Gastrocnemius medialis (tissue), 4 donors: ENCODE measurements around the gene IQGAP2. TPM values are rescaled to one million over a fixed set of nuclear protein-coding genes. Genes with fewer than 3 reads are reported as not detected.

Experiments
- ATAC-seq, 2 donors: fragments of 150-250 bp; one replicate each; pipeline ENCODE4 v1.9.1; 2016
- DNase-seq, 2 donors: peaks; one replicate each; pipeline ENCODE4 v3.0.0-alpha.2; 2019
- H3K27ac ChIP-seq, 4 donors: fragments of 200-600 bp; sonication (generic); 1 replicate in 1 of 4; 2 replicates in 3 of 4; pipeline ENCODE4 v1.5.1; 2016 to 2018; ENCODE audit warnings: mild to moderate bottlenecking in 2 of 4, moderate library complexity in 1 of 4
- H3K27me3 ChIP-seq, 3 donors: fragments of 200-600 bp; sonication (generic) in 2 of 3; 1 replicate in 1 of 3; 2 replicates in 2 of 3; pipeline versions ENCODE4 v1.5.1 to v1.6.0; 2016 to 2019; ENCODE audit warnings: mild to moderate bottlenecking in 1 of 3, moderate library complexity in 1 of 3
- H3K36me3 ChIP-seq, 2 donors: fragments of 200-600 bp; sonication (generic) in 1 of 2; one replicate each; pipeline ENCODE4 v1.5.1; 2017 to 2018
- H3K4me1 ChIP-seq, 2 donors: fragments of 200-600 bp; sonication (generic) in 1 of 2; one replicate each; pipeline ENCODE4 v1.5.1; 2016 to 2017; ENCODE audit warnings: mild to moderate bottlenecking in 2 of 2
- H3K4me3 ChIP-seq, 4 donors: fragments of 200-600 bp; sonication (generic) in 3 of 4; 1 replicate in 1 of 4; 2 replicates in 3 of 4; pipeline ENCODE4 v1.5.1; 2016 to 2019; ENCODE audit warnings: mild to moderate bottlenecking in 2 of 4
- H3K9me3 ChIP-seq, 3 donors: fragments of 200-600 bp; sonication (generic) in 2 of 3; 1 replicate in 1 of 3; 2 replicates in 2 of 3; pipeline ENCODE4 v1.5.1; 2016 to 2019
- CTCF ChIP-seq, 5 experiments: fragments of 450-650 bp in 3 of 5; fragments of 200-600 bp in 2 of 5; sonication (generic) in 2 of 5; IDR thresholded peaks in 4 of 5; conservative IDR thresholded peaks in 1 of 5; 1 replicate in 4 of 5; 2 replicates in 1 of 5; pipeline ENCODE4 v1.5.1; 2016 to 2019; ENCODE audit warnings: antibody characterized with exemption in 5 of 5, mild to moderate bottlenecking in 3 of 5, moderate library complexity in 3 of 5
- POLR2A ChIP-seq, 2 donors: fragments of 450-650 bp; IDR thresholded peaks; one replicate each; pipeline ENCODE4 v1.6.1; 2017; ENCODE audit warnings: antibody characterized with exemption in 2 of 2, mild to moderate bottlenecking in 2 of 2, moderate library complexity in 2 of 2
- in situ Hi-C, 4 donors: fragments of 200-750 bp; cut with MboI; loops; one replicate each; pipeline versions ENCODE4 v1.15.0 to v1.8.0; 2017; ENCODE audit warnings: low sequenced_read_pairs in 4 of 4
- intact Hi-C: fragments of 100-400 bp; cut with DNase I; formaldehyde crosslinking; loops from one replicate; pipeline ENCODE4 v1.15.1; 2023; ENCODE audit warnings: low total_unique reads
- total RNA-seq, 4 donors: library from RNA; depleted of rRNA; stranded (reverse); fragments of >200 nt; gene quantifications; one replicate each; pipeline versions ENCODE4 v1.1.0 to v1.2.3, GENCODE V29; 2016

IQGAP2 gene
- total RNA-seq, 4 donors from 2014 or later: 1.5 to 6.8 (median 2.5) TPM

- H3K4me3 ChIP-seq: no peak overlapping the region
- in situ Hi-C loops: no loop called here
- H3K4me1 ChIP-seq: no peaks in the 10 kb centered on the region
- no peak for TF ChIP-seq POLR2A (IDR thresholded peaks at IDR 0.05)
- no peak for TF ChIP-seq CTCF (IDR thresholded peaks at IDR 0.05 in 4 of 5, conservative IDR thresholded peaks at IDR 0.05 in 1 of 5)
- H3K27ac ChIP-seq: no peak overlapping the region
- no peaks in the 10 kb centered on the region for H3K27me3 ChIP-seq
- no peaks in the 10 kb centered on the region for H3K9me3 ChIP-seq
- ATAC-seq: no peak
- intact Hi-C loops: no loop called here
- DNase-seq: no peak
- no peaks in the 10 kb centered on the region for H3K36me3 ChIP-seq
Measured at GRCh38 chr5:76579166-76579937, 176.3 kb downstream of the IQGAP2 start.

GRCh38 chr5:76580981-76581380 is 177.9 kb downstream of the IQGAP2 start:
- Histone ChIP-seq H3K4me3 (no peak overlapping the region), H3K27ac (no peak overlapping the region), H3K27me3 (no peaks in the 10 kb centered on the region), H3K36me3 (no peaks in the 10 kb centered on the region), H3K4me1 (no peaks in the 10 kb centered on the region), H3K9me3 (no peaks in the 10 kb centered on the region)
- no peak for TF ChIP-seq CTCF (IDR thresholded peaks at IDR 0.05 in 4 of 5, conservative IDR thresholded peaks at IDR 0.05 in 1 of 5)
- TF ChIP-seq POLR2A (IDR thresholded peaks at IDR 0.05): no peak
- no peak for DNase-seq
- in situ Hi-C loops (no loop called here), intact Hi-C loops (loop anchor here (5.0 kb wide), 1 partner anchor 179 kb away; the partner anchor contains the start of gene IQGAP2)
- ATAC-seq: no peak

- no peaks in the 10 kb centered on the region for H3K27me3 ChIP-seq
- no peaks in the 10 kb centered on the region for H3K9me3 ChIP-seq
- no peak overlapping the region for H3K27ac ChIP-seq
- ATAC-seq (no peak), DNase-seq (no peak)
- H3K4me1 ChIP-seq: no peaks in the 10 kb centered on the region
- H3K4me3 ChIP-seq: no peak overlapping the region
- intact Hi-C loops (loop anchor here (5.0 kb wide), 1 partner anchor 180 kb away; the partner anchor contains the start of gene IQGAP2), in situ Hi-C loops (no loop called here)
- H3K36me3 ChIP-seq: no peaks in the 10 kb centered on the region
- TF ChIP-seq CTCF (IDR thresholded peaks at IDR 0.05 in 4 of 5, conservative IDR thresholded peaks at IDR 0.05 in 1 of 5) (no peak), POLR2A (IDR thresholded peaks at IDR 0.05) (no peak)
Measured at GRCh38 chr5:76582230-76583162, 179.4 kb downstream of the IQGAP2 start.

- Histone ChIP-seq H3K27ac (no peak overlapping the region), H3K4me1 (no peaks in the 10 kb centered on the region), H3K4me3 (no peak overlapping the region), H3K36me3 (no peaks in the 10 kb centered on the region), H3K9me3 (no peaks in the 10 kb centered on the region), H3K27me3 (no peaks in the 10 kb centered on the region)
- TF ChIP-seq POLR2A (IDR thresholded peaks at IDR 0.05) (no peak), CTCF (IDR thresholded peaks at IDR 0.05 in 4 of 5, conservative IDR thresholded peaks at IDR 0.05 in 1 of 5) (no peak)
- ATAC-seq (no peak), DNase-seq (no peak)
- intact Hi-C loops: loop anchor here (5.0 kb wide), 1 partner anchor 181 kb away; the partner anchor contains the start of gene IQGAP2
- in situ Hi-C loops: no loop called here
Measured at GRCh38 chr5:76583163-76584047, 180.3 kb downstream of the IQGAP2 start.
